ENCODE data around the gene DMBX1. TPM values are rescaled to one million over a fixed set of nuclear protein-coding genes. Genes with fewer than 3 reads are reported as not detected.

The DMBX1 gene
- total RNA-seq, 1 donor from 2014 or later = not detected

DNA sequence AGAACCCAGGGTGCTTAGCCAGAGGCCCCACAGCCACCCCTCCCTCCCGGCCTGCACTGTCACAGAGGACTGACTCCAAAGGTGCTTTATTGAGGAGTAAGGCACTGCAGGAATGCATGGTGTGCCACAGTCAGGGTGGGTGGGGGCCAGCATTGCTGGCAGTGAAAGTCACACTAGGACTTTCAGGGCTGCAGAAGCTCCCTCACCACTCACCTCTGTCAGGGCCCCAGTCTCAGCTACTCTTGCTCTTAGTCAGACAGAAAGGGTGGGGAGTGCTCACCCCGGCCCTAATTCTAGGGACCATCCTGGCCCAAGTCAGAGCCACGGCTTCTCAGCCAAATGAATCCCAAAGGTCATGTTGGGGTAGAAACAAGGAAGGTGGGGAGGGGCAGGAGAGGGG, 42.5 kb downstream of the DMBX1 start:
- intact Hi-C loops (cut with micrococcal nuclease) = loop anchor here (10.0 kb wide), 1 partner anchor 193 kb away; no protein-coding TSS in a partner anchor
- DNase-seq = no peak
- ATAC-seq = no peak

DNA sequence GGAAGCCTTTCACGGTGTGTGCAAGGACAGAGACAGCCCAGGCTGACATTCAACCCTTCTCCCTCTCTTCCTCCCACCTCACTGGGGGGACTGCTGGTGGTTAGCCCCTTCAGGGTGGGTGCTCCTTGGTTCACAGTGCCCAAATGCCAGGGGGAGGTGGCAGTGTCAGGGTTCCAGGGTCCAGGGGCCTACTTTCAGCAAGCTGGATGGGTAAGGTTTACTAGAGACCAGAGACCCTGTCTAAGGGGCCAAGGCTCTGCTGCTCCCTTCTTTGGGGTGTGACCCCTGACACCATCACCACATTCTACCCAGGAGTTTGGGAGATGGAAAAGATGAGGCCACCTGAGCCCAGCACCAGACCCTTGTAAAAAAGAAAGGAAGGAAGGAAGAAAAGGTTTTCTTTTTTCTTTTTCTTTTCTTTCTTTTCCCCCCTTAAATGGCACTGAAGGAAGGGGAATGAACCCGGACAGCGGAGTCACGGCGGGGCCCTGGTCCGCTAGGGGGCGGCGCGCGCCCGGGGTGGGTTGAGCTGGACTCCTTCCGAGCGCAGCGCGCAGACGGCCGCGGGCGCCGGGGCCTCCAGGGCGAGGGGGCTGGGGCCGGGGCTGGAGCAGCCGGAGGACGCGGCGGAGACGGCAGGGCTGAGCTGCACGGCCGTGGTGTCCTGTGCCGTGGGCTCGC, 43.0 kb downstream of the DMBX1 start:
- intact Hi-C loops (cut with micrococcal nuclease) = loop anchor here (10.0 kb wide), 1 partner anchor 192 kb away; no protein-coding TSS in a partner anchor
- DNase-seq (peak; percentile 84), ATAC-seq (peak; percentile 89)

DNA sequence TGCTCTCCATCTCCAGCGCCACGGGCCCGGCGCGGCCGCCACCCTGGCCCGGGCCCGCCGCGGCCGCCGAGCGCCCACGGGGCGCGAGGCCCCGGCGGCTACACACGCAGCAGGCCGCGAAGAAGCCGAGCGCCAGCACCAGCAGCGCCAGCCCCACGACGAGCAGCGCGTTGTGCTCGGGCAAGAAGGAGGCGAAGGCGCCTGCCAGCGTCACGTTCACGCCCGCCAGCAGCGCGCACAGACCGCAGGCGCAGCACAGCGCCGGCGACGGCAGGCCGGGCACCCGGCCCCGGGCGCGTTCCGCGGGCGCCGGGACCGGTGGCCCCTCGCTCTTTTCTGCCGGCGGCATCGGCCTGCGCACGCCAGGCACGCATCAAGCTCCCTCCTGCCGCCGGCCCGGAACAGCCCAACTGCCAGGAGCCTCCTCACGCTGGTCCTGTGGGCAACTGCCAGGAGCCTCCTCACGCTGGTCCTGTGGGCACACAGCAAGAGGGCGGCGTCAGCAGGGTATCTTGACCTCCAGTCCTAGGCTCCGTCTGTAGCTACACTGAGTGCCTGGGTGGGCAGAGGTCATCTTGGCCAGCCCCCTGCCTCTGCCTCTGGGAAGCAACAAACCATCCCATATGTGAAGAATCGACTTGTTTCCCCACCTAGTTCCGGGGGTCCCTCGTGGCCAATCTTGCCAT, 43.7 kb downstream of the DMBX1 start:
- ATAC-seq (peak; percentile 66), DNase-seq (peak; percentile 72)
- intact Hi-C loops (cut with micrococcal nuclease) = loop anchor here (10.0 kb wide), 1 partner anchor 191 kb away; no protein-coding TSS in a partner anchor

DNA sequence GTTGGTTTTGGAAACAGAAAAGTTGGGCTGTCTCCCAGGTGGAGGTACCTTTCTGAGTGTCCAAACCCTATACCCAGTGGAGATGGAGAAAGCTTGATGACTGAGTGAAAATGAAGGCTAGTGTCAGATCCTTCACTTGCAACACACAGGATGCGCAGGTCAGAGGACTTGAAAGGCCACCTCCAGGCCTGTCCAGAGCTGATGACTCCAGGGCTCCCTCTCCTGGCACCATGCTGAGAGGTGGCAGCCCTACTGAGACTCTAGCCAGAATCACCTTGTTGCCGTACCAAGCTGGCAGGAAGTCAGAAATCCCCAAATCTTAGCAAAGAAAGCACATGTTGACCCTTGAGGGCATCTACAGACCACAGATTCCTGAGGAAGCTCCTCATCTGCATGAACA, 45.4 kb downstream of the DMBX1 start:
- intact Hi-C loops (cut with micrococcal nuclease) = loop anchor here (10.0 kb wide), 1 partner anchor 190 kb away; no protein-coding TSS in a partner anchor
- ATAC-seq (peak; percentile 40), DNase-seq (no peak)

DNA sequence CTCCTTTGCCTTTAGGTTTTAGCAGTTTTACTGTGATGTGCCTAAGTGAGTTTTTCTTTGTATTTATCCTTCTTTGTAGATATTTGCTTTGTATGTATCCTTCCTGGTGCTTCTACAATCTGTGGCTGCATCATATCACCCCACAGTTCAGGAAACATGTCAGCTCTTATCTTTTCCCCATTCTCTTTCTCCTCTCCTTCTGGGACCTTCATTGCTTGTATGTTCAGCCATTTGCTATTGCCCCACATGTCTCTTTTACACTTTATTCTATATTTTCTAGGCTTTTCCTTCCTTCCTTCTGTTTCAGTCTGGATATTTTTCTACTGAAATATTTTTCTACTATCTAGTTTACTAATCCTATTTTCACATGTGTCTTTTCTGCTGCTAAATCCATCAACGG, 46.9 kb downstream of the DMBX1 start:
- DNase-seq = no peak
- intact Hi-C loops (cut with micrococcal nuclease) = loop anchor here (10.0 kb wide), 1 partner anchor 188 kb away; no protein-coding TSS in a partner anchor

DNA sequence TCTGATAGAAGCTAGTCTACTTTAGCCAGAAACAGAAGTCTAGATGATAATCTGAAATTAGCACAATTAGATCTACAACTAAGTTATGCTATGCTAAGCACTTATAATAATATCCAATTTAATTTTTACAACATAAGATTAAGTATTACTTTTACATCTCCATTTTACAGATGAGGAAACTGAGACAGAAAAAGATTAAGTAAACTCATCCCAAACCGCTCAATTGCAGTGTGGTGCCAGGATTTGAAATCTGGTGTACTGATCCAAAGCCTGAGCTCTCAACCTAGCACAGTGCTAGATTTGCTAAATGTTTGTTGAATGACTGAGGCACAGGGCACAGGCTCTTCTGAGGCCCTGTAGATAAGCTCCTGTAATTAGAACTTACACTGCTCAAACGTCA, 48.0 kb downstream of the DMBX1 start:
- DNase-seq = no peak
- intact Hi-C loops (cut with micrococcal nuclease) = loop anchor here (10.0 kb wide), 1 partner anchor 187 kb away; no protein-coding TSS in a partner anchor
- no peak for ATAC-seq

More for the DNA sequence above, 46.9 kb downstream of the DMBX1 start:
- no peak for ATAC-seq

DNA sequence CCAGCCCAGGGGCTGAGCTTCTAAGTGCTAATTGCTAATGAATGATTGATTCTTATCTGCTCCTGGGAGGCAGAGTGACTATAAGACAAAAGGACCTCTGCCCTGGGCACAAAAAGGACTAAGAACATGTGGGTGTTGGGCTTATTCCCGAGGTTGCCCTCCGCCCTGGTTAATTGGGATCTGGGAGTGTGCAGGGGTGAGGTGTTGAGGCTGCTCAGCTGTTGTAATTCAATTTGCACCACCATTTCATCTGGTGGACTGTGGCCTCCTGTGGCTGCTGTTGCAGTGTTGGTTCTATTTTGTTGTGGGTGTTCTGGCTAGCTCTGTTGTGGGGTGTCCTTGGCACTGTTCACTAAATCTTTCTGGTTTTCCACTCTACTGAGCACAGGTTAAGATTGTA, 48.5 kb downstream of the DMBX1 start:
- ATAC-seq (no peak), DNase-seq (no peak)
- intact Hi-C loops (cut with micrococcal nuclease) = loop anchor here (10.0 kb wide), 1 partner anchor 187 kb away; no protein-coding TSS in a partner anchor

Other genes starting within 250 kb of the DMBX1 start
- gene RAD54L, start 242.1 kb upstream of the DMBX1 start, total RNA-seq = 0.97 TPM
- 37.6 TPM for gene LRRC41, start 186.2 kb upstream of the DMBX1 start, total RNA-seq
- 1,191 TPM for gene UQCRH, start 186.1 kb upstream of the DMBX1 start, total RNA-seq
- 15.3 TPM for gene NSUN4, start 149.0 kb upstream of the DMBX1 start, total RNA-seq
- gene FAAH, start 95.5 kb upstream of the DMBX1 start, total RNA-seq = 9.8 TPM
- not detected for gene KNCN, start 61.8 kb downstream of the DMBX1 start, total RNA-seq
- gene MKNK1, start 114.4 kb downstream of the DMBX1 start, total RNA-seq = 42.5 TPM
- gene MOB3C, start 127.0 kb downstream of the DMBX1 start, total RNA-seq = 11.2 TPM
- 216 TPM for gene ATPAF1, start 178.5 kb downstream of the DMBX1 start, total RNA-seq
- not detected for gene TEX38, start 182.0 kb downstream of the DMBX1 start, total RNA-seq
- 55.3 TPM for gene EFCAB14, start 229.3 kb downstream of the DMBX1 start, total RNA-seq